GM18909 (cell line): Measurements from ENCODE around the gene GRAP2.

Source experiments
- ATAC-seq: cut with Tn5 transposase; IDR thresholded peaks from one replicate; pipeline ENCODE4 v1.9.1; 2021; ENCODE audit warnings: mild to moderate bottlenecking; ENCODE audit not compliant: unreplicated experiment, poor library complexity

Gene GRAP2

GRCh38 chr22:39920134-39920743, 19.4 kb downstream of the GRAP2 start:
- no peak for ATAC-seq

GRCh38 chr22:39923696-39924095, 22.8 kb downstream of the GRAP2 start:
- no peak for ATAC-seq

GRCh38 chr22:39924286-39924685, 23.4 kb downstream of the GRAP2 start:
- no peak for ATAC-seq

- no peak for ATAC-seq
Observed at GRCh38 chr22:39925273-39925672, 24.4 kb downstream of the GRAP2 start.

- ATAC-seq = no peak
Observed at GRCh38 chr22:39925909-39926679, 25.2 kb downstream of the GRAP2 start.

GRCh38 chr22:39926753-39927152, 25.9 kb downstream of the GRAP2 start:
- ATAC-seq = no peak

- ATAC-seq = no peak
Observed at GRCh38 chr22:39927544-39927943, 26.7 kb downstream of the GRAP2 start.

GRCh38 chr22:39928536-39929520, 27.9 kb downstream of the GRAP2 start:
- no peak for ATAC-seq

GRCh38 chr22:39931251-39931650, 30.4 kb downstream of the GRAP2 start:
- ATAC-seq = no peak

GRCh38 chr22:39932166-39932565, 31.3 kb downstream of the GRAP2 start:
- no peak for ATAC-seq

GRCh38 chr22:39932918-39933649, 32.2 kb downstream of the GRAP2 start:
- no peak for ATAC-seq

- ATAC-seq = no peak
Observed at GRCh38 chr22:39933741-39934140, 32.9 kb downstream of the GRAP2 start.

GRCh38 chr22:39935116-39935515, 34.2 kb downstream of the GRAP2 start:
- ATAC-seq = no peak

GRCh38 chr22:39935612-39936011, 34.7 kb downstream of the GRAP2 start:
- ATAC-seq = no peak

GRCh38 chr22:39936523-39937145, 35.8 kb downstream of the GRAP2 start:
- ATAC-seq = no peak

- no peak for ATAC-seq
Observed at GRCh38 chr22:39937906-39938305, 37.0 kb downstream of the GRAP2 start.

GRCh38 chr22:39938509-39939111, 37.7 kb downstream of the GRAP2 start:
- no peak for ATAC-seq

- no peak for ATAC-seq
Observed at GRCh38 chr22:39939830-39940229, 38.9 kb downstream of the GRAP2 start.

GRCh38 chr22:39940757-39941305, 39.9 kb downstream of the GRAP2 start:
- no peak for ATAC-seq
